ENCODE results near the gene COMMD1. TPM values are rescaled to one million over a fixed set of nuclear protein-coding genes. Genes with fewer than 3 reads are reported as not detected.
"Not testable (repeated sequence)": the region's sequence is repeated elsewhere in the genome, so short reads cannot be mapped to it uniquely, and the experiment has no call there.

Gene COMMD1
- total RNA-seq, 1 experiment from 2014 or later, result 48.9 TPM

DNA sequence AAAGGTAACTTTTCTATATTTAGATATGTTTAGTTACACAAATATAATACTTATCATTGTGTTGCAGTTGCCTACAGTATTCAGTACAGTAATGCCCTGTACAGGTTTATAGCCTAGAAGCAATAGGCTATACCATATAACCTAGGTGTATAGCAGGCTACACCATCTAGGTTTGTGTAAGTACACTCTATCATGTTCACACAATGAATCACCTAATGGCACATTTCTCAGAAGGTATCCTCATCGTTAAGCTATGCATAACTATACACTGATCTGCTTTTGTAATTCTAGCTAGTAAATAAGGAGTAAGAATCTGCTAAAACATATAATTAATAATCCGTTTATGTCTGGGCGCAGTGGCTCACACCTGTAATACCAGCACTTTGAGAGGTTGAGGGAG lies 102.1 kb downstream of the COMMD1 start:
- peaks cover 6% of the 10 kb centered on the region; the same call in 1 of the 2 replicates for H3K36me3 ChIP-seq
- H3K9me3 ChIP-seq (replicated peaks), result no peaks in the 10 kb centered on the region
- no peak overlapping the region for H3K27ac ChIP-seq
- no peak overlapping the region for H3K4me3 ChIP-seq
- H3K27me3 ChIP-seq, result no peaks in the 10 kb centered on the region
- DNase-seq, result no peak
- no peaks in the 10 kb centered on the region for H3K4me1 ChIP-seq

DNA sequence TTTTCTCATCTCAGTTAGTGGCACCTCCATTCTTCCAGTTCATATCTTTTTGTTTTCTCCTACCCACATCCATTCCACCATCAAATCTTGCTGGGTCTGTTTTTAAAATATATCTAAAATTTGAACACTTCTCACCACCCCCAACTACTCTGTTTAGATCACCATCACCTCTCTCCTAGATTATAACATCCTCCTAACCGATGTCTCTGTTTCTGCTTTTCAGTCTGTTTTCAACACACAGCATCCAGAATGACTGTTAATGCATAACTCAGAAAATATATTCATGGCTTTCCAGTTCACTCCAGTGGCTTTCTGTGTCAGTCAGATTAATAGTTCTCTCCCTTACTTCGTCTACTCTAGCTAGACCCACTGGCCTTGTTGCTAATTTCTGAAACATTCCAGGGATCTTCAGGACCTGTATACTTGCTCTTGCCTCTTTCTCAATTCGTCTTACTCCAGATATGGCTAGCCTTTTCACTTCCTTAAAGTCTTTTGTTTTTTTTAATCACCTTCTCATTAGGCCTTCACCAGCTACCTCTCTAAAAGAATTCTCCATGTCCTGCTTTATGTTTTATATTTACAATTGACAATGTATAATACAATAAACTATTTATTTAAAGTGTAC lies 105.3 kb downstream of the COMMD1 start:
- Histone ChIP-seq H3K4me1 (no peaks in the 10 kb centered on the region), H3K9me3 (replicated peaks) (no peaks in the 10 kb centered on the region), H3K27me3 (no peaks in the 10 kb centered on the region), H3K27ac (no peak overlapping the region), H3K36me3 (peaks cover 3% of the 10 kb centered on the region; the same call in 1 of the 2 replicates), H3K4me3 (no peak overlapping the region)
- no peak for DNase-seq

DNA sequence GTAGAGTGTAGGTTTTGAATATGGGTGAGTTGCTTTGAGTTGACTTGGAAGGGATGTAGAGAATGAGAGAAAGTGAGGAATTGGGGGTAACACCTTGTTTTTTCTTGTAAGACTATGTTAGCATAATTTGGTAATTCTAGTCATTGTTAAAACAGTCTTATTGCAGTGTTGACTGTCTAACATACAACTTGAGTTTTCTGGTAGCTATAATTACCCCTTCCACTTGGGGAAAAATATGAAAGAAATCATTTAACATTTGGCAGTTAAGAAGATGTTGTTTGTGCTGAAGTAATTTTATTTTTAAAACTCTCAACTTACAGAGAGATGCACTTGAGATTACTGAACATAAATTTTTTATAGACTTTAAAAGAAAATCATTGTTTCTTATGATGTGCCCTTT lies 108.2 kb downstream of the COMMD1 start:
- no peaks in the 10 kb centered on the region for H3K9me3 ChIP-seq (replicated peaks)
- H3K4me3 ChIP-seq, result no peak overlapping the region
- no peaks in the 10 kb centered on the region for H3K27me3 ChIP-seq
- no peaks in the 10 kb centered on the region for H3K36me3 ChIP-seq
- H3K4me1 ChIP-seq, result no peaks in the 10 kb centered on the region
- DNase-seq, result no peak
- no peak overlapping the region for H3K27ac ChIP-seq

DNA sequence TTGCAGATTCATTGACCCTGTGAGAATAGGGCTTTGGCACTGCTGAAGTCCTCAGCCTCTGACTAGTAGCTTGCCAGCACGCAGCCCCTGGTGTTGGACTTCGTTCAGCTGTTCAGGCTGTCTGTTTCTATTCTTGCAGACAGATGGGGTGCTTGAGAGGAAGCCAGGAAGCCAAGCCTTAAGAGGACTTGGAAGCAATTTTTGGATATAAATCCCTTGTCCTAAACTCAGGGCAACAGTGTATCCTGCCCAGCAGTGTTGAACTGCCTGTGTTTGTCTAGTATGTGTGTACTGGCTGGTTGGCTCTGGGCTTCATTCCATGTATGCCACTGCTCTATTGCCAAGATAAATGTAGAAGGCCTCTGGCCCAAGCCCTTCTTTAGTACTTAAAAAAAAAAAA lies 108.6 kb downstream of the COMMD1 start:
- Histone ChIP-seq H3K9me3 (replicated peaks) (no peaks in the 10 kb centered on the region), H3K27ac (no peak overlapping the region), H3K36me3 (no peaks in the 10 kb centered on the region), H3K27me3 (no peaks in the 10 kb centered on the region), H3K4me1 (no peaks in the 10 kb centered on the region), H3K4me3 (no peak overlapping the region)
- DNase-seq, result peak; percentile 74 to 82

DNA sequence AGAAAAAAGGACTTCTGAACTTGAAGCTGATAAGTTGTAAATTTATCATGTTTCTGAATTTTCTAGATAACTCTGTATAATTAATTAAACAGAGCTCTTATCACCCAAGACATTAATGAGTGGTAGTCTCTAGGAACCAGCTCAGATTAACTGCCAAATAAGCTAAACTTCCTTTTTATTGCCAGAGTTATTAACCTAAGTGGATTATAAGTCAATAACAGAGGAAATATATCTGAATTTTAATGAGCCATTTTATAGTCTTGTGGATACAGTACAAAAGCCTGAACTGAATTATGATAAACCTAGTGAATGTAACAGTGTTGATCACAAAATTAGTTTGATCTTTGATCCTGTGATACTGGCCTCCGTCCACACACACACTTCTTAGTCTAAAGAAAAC lies 111.5 kb downstream of the COMMD1 start:
- Histone ChIP-seq H3K36me3 (no peaks in the 10 kb centered on the region), H3K4me1 (no peaks in the 10 kb centered on the region), H3K27me3 (no peaks in the 10 kb centered on the region), H3K9me3 (replicated peaks) (no peaks in the 10 kb centered on the region), H3K4me3 (no peak overlapping the region), H3K27ac (no peak overlapping the region)
- DNase-seq, result no peak

DNA sequence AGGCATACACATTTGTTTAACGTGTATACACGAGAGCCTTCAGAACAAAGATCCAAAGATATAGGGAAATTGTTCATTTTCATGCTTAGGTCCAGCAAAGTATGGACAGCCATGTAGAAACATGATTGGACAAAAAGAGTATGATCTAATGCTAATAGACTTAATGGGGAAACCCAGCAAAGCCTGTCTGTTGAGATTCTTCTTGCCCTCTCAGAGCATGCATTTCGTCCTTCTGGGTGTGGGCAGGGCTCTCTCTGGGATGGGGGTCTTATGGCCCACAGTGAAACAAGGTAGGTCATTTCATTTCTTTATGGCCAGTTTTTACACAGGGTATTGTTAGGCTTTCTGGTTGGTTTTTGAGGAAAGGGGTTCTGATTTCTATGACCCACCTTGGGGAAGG lies 124.4 kb downstream of the COMMD1 start:
- Histone ChIP-seq H3K9me3 (replicated peaks) (no peaks in the 10 kb centered on the region), H3K27me3 (no peaks in the 10 kb centered on the region), H3K36me3 (no peaks in the 10 kb centered on the region), H3K4me3 (no peak overlapping the region), H3K27ac (no peak overlapping the region), H3K4me1 (peaks cover 12% of the 10 kb centered on the region)
- no peak for DNase-seq

DNA sequence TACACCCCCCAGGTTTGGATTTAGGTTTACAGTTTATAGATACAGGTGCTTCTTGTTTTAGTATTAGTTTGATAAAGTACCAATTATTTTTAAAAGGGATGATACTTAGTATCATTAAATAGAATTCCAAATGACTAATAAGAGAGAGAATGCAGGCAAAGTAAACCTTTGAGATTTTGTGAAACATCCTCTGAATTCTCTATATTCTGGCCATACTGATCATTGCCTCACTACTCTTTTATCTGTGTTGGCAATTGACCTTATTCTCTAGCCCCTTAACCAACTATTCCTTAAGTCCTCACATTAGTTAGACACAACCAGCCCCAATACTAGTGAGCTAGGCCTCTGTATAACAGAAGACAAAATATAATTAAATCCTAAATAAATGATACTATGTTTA lies 125.4 kb downstream of the COMMD1 start:
- Histone ChIP-seq H3K9me3 (replicated peaks) (no peaks in the 10 kb centered on the region), H3K36me3 (no peaks in the 10 kb centered on the region), H3K27me3 (no peaks in the 10 kb centered on the region), H3K27ac (no peak overlapping the region), H3K4me3 (no peak overlapping the region), H3K4me1 (peaks cover 12% of the 10 kb centered on the region)
- DNase-seq, result no peak

DNA sequence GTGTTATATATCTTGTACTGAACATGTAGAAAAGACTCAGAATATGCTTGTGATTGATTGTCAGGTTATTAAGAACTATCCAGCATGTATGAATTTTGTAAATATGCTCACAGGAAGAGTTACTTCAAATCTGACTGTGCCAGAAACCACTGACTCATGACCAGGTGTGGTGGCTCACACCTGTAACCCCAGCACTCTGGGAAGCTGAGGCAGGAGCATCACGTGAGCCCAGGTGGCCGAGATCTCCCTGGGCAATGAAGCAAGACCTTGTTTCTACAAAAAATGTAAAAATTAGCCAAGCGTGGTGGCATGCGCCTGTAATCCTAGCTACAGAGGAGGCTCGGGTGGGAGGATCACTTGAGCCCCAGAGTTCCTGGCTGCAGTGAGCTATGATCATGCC lies 126.6 kb downstream of the COMMD1 start:
- no peak for DNase-seq
- Histone ChIP-seq H3K36me3 (no peaks in the 10 kb centered on the region), H3K4me1 (peaks cover 12% of the 10 kb centered on the region), H3K27me3 (no peaks in the 10 kb centered on the region), H3K4me3 (no peak overlapping the region), H3K9me3 (replicated peaks) (no peaks in the 10 kb centered on the region), H3K27ac (no peak overlapping the region)

DNA sequence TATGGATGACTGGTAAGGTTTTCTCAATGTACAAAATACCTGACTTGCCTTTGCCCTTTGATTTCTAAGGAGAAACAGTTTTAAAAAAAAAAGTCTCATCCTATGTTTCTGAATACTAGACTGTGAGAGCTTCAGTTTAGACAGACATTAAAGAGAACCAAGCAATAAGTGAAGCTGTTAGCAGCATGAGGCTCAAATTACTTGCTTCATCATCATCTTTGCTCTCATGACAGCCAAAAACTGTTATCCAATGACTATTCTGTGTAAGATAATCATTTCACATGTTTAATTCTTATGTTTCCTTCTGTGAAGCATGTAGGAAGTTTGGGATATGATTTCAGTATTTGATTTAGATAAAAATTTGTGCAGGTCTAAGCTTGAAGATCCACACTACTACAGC lies 129.2 kb downstream of the COMMD1 start:
- no peaks in the 10 kb centered on the region for H3K36me3 ChIP-seq
- H3K4me3 ChIP-seq, result no peak overlapping the region
- no peak overlapping the region for H3K27ac ChIP-seq
- no peaks in the 10 kb centered on the region for H3K27me3 ChIP-seq
- DNase-seq, result no peak
- H3K4me1 ChIP-seq, result peaks cover 12% of the 10 kb centered on the region
- no peaks in the 10 kb centered on the region for H3K9me3 ChIP-seq (replicated peaks)

DNA sequence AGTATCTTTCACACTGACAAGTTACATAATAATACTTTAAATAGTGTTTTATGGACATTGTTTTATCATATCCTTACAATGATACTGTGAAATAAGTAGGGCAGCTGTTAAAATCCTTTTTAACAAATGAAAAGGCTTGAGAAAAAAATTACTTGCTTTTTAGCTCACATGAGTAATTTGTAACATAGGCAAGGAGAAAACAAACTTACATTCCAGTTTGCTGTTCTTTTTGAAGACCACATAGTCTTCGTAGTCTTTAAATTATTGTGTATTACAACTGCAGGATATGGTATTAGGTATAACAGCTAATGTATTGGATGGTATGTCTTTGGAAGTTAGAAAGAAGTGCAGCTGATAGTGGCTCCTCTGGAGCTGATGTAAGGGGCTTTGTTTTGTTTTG lies 130.8 kb downstream of the COMMD1 start:
- DNase-seq, result no peak
- H3K36me3 ChIP-seq, result no peaks in the 10 kb centered on the region
- peaks cover 10% of the 10 kb centered on the region for H3K4me1 ChIP-seq
- H3K27me3 ChIP-seq, result no peaks in the 10 kb centered on the region
- H3K27ac ChIP-seq, result no peak overlapping the region
- H3K9me3 ChIP-seq (replicated peaks), result no peaks in the 10 kb centered on the region
- no peak overlapping the region for H3K4me3 ChIP-seq

DNA sequence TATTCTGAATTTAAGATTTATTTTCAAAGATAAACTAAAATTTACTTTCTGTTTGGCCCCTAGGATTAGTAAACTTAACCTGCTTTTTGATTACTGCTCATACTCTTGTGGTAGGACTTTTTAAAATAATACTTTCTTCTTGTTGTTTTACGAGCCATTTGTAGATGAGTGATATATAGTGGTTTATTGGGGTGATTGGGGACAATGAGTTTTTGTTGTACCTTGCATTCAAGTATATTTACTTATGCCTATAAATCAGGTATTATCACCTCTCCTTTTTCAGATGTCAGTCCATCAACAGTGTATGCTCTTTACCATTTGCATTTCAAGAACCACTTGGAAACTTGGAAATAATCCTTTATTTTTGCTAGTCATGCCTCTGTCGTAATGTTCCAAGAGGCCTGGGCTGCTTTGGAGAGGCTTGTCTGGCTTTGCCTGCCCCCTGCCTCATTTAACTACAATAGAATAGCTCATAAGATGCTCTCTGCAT lies 131.3 kb downstream of the COMMD1 start:
- no peak for DNase-seq
- Histone ChIP-seq H3K27me3 (no peaks in the 10 kb centered on the region), H3K4me1 (peaks cover 4% of the 10 kb centered on the region), H3K36me3 (no peaks in the 10 kb centered on the region), H3K9me3 (replicated peaks) (no peaks in the 10 kb centered on the region), H3K27ac (no peak overlapping the region), H3K4me3 (no peak overlapping the region)

DNA sequence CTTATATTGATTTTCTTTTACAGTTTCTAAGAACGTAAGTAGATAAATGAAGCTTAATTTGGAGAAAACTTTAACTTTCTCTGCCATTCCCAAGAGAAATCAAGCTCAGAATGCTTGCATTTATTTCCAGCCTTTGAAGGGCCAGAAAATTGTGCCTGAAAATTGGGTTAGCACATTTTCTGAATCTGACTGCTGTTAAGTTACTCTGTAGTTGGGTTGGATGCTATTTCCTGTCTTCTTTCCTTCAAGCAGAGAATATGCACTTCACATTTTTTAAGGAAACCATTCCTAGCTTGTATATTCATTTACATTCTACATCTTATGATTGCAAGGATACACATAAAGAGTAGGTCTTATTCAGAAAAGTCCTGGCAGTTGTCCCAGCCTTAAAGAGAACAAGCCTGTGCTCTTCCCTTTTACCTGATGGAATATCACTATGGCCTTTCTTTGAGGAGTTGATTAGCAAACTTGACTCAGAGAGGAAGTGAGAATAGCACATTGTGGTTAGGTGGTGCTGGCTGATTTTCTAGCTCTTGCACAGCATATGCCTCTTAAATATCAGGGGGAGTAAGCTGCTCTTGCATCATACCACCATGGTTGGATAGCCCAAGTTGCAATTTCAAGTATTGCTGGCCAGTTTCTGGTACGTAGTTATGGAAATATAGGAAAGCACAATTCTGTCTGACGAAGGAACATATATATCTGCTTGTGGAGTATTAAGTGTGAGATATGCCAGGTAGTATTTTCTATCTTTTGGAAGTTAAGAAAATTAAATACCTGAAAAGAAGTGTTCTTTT lies 133.7 kb downstream of the COMMD1 start:
- no peaks in the 10 kb centered on the region for H3K4me1 ChIP-seq
- H3K27ac ChIP-seq, result no peak overlapping the region
- no peak for DNase-seq
- H3K27me3 ChIP-seq, result no peaks in the 10 kb centered on the region
- H3K36me3 ChIP-seq, result no peaks in the 10 kb centered on the region
- no peak overlapping the region for H3K4me3 ChIP-seq
- H3K9me3 ChIP-seq (replicated peaks), result no peaks in the 10 kb centered on the region; the same call in 1 of the 2 replicates

DNA sequence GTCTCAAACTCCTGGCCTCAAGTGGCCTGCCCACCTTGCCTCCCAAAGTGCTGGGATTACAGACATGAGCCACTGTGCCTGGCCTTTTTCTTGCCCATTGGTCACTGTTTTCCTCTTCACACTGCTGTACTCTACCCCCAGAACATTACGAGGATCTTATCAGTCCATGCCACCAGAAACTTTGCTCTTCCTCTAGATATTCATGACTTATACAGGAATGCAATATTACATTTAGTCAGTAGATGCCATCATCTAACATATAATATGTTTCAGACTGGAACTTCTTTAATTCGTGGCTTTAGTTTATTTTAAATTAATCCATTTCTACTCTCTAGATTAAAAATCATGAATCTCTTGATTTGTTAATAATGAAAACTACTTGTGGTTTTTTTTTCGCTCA lies 135.5 kb downstream of the COMMD1 start:
- H3K4me3 ChIP-seq, result no peak overlapping the region
- no peaks in the 10 kb centered on the region for H3K36me3 ChIP-seq
- no peak overlapping the region for H3K27ac ChIP-seq
- DNase-seq, result no peak
- no peaks in the 10 kb centered on the region for H3K4me1 ChIP-seq
- H3K27me3 ChIP-seq, result no peaks in the 10 kb centered on the region
- H3K9me3 ChIP-seq (replicated peaks), result no peaks in the 10 kb centered on the region; the same call in 1 of the 2 replicates

DNA sequence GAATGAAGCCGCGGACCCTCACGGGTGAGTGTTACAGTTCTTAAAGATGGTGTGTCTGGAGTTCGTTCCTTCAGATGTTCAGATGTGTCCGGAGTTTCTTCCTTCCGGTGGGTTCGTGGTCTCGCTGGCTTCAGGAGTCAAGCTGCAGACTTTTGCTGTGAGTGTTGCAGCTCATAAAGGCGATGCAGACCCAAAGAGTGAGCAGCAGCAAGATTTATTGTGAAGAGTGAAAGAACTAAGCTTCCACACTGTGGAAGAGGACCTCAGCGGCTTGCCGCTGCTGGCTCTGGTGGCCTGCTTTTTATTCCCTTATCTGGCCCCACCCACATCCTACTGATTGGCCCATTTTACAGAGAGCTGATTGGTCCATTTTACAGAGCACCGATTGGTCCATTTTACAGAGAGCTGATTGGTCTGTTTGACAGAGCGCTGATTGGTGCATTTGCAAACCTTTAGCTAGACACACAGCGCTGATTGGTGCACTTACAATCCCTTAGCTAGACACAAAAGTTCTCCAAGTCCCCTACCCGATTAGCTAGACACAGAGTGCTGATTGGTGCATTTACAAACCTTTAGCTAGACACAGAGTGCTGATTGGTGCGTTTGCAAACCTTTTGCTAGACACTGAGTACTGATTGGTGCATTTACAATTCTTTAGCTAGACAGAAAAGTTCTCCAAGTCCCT lies 136.4 kb downstream of the COMMD1 start:
- H3K36me3 ChIP-seq; H3K9me3 ChIP-seq (replicated peaks); DNase-seq; H3K4me3 ChIP-seq; H3K27ac ChIP-seq; H3K4me1 ChIP-seq; H3K27me3 ChIP-seq: not testable (repeated sequence)

DNA sequence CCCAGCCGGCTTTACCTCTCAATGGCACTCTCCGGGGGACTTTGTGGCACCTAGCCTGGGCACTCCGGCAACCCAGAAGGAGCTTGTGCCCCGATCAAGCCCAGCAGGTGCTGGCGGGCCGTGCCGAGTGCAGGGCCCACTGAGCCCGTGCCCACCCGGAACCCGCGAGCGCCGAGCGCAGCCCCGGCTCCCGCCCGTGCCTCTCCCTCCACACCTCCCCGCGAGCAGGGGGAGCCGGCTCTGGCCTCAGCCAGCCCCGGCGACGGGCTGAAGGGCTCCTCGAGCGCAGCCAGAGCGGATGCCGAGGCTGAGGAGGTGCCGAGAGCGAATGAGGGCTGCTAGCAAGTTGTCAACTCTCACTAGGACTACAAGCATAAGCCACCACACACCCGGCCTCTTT lies 136.9 kb downstream of the COMMD1 start:
- DNase-seq, result no peak
- no peak overlapping the region for H3K27ac ChIP-seq
- H3K36me3 ChIP-seq, result no peaks in the 10 kb centered on the region
- no peaks in the 10 kb centered on the region for H3K4me1 ChIP-seq
- H3K9me3 ChIP-seq (replicated peaks), result no peaks in the 10 kb centered on the region; the same call in 1 of the 2 replicates
- no peaks in the 10 kb centered on the region for H3K27me3 ChIP-seq
- H3K4me3 ChIP-seq, result no peak overlapping the region

Data from SJCRH30 (cell line).